ENCODE results near the gene NME7.

GRCh38 chr1:169321539-169321938 is 46.1 kb downstream of the NME7 start:
- TF ChIP-seq EZH2 (IDR thresholded peaks at IDR 0.05): no peak
- TF ChIP-seq, protein P1, sequence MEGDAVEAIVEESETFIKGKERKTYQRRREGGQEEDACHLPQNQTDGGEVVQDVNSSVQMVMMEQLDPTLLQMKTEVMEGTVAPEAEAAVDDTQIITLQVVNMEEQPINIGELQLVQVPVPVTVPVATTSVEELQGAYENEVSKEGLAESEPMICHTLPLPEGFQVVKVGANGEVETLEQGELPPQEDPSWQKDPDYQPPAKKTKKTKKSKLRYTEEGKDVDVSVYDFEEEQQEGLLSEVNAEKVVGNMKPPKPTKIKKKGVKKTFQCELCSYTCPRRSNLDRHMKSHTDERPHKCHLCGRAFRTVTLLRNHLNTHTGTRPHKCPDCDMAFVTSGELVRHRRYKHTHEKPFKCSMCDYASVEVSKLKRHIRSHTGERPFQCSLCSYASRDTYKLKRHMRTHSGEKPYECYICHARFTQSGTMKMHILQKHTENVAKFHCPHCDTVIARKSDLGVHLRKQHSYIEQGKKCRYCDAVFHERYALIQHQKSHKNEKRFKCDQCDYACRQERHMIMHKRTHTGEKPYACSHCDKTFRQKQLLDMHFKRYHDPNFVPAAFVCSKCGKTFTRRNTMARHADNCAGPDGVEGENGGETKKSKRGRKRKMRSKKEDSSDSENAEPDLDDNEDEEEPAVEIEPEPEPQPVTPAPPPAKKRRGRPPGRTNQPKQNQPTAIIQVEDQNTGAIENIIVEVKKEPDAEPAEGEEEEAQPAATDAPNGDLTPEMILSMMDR (IDR thresholded peaks at IDR 0.05): no peak
